H54 (cell line): Measurements from ENCODE around the gene LCN1.

Experiments
- DNase-seq: peaks from one replicate; pipeline ENCODE4 v3.0.0; 2011; ENCODE audit warnings: low spot score, mixed read lengths; ENCODE audit not compliant: insufficient read length
- FAIRE-seq: peaks from 3 replicates; lab custom pipeline; 2011; peaks lifted over from hg19 to GRCh38; lab: Jason Lieb, UNC
- POLR2A ChIP-seq: IDR thresholded peaks from 2 replicates; pipeline ENCODE4 v1.6.1; 2011; ENCODE audit warnings: low read depth, mild to moderate bottlenecking, low read length

LCN1 gene

DNA sequence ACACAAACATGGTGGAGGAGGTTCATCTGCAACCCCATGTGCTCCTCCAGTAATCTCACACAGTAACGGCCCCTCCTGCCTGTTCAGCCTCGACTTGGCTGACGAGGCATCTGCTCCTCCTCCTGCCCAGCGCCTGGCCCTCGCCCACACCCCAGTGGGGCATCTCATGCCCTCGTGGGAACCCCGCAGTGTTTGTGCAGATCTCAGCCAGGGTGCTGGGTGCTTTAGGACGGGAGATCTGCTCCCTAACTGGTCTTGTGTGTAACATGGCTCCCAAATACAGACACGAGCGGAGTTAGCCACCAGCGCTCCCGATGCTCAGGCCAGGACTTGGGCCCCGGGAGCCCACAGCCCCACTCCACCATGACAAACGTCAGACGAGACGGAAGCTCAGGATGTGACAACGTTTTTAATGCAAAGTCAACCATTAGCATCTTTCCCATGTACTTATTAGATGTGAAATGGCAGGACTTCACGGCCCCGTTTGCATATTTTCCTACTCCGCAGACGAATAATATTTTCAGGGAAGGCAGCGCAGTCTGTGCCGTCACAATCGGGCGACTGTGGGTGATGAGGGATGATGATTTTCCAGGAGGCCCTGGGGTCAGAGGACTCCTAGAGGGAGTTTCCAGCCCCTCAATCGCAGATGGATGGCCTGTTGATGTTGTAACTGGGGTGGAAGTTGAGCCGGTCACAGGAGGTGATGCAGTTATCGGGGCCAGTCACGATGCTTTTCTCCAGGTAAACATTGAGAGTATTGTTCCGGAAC, 26.3 kb upstream of the LCN1 start:
- DNase-seq: no peak
- no peak for TF ChIP-seq POLR2A
- no peak for FAIRE-seq

DNA sequence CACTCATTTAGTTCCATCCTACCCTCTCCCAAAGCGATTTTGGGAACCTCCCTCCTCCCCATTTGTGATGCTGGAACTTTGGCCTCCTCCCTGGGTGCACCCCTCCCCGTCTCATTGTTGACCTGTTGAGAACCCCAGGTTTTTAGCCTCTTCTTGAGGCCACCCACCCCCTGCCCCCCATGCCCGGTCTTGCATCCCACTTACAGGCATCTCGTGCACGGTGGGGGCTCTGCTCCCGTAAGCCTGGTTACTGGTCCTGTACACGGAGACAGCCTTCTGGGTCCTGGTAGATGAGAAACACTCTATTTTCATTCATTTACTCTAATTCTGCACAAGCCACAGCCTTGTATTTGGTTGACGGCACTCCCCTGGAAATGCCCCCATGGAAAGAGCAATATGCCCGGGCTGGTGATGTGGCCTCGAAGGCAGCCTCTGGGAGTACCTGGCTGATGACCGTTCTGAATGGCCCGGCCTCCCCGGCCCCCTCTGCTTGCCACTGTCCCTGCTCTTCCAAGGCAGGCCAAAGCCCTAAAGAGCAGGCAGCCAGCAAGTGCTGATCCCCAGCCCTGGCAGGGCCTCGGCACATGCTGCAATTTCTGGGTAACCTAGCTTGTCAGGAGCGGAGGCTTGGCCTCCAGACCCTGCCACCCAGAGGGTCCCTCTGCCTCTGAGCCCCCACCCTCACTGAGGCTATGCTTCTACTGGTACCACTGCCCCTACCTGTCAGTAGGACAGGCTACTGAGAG, 22.7 kb upstream of the LCN1 start:
- no peak for TF ChIP-seq POLR2A
- DNase-seq (no peak), FAIRE-seq (no peak)

DNA sequence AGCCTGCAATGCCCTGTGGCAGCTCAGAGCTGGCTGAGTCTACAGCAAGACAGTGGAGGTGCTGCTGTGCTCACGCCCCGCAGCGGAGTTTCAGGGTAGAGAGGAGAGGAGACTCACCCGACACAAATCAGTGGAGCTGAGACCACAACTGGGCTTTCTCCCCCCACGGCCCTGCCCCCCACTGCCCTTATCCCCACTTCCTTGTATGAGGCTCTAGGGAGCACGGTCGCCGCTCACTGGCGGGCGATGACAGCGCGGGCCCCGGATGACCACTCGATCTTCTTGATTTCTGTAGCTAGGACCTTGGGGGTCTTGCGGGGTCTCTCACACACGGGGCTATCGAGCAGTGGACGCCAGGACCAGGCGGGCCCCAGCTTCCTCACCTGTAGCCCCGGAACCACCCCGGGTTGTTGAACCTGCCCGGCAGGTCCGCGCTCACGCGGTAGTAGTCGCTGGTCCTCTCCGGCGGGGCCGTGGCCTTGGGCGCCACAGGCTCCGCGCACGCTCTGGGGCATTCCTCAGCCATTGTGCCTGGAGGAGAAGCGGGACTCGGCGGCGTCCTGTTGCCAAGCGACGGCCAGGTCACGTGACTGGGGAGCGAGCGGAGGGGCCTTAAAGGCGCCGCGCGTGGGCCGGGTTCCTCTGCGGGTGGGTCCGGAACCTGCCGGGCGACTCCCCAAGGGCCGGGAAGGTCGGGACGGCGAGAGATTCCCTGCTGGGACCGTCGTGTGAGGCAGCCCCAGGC, 21.7 kb upstream of the LCN1 start:
- FAIRE-seq (no peak), DNase-seq (peak; percentile 94)
- 0 out of 2 replicates have a peak, but pooled peaks have one; percentile 30 for TF ChIP-seq POLR2A

GRCh38 chr9:135500071-135500524, 21.1 kb upstream of the LCN1 start:
- FAIRE-seq (no peak), DNase-seq (peak; percentile 58)
- TF ChIP-seq POLR2A: no peak

- TF ChIP-seq POLR2A: peak; percentile 78
- DNase-seq (peak; percentile 96), FAIRE-seq (no peak)
Observed at GRCh38 chr9:135500525-135501260, 20.5 kb upstream of the LCN1 start, which contains the start of gene MRPS2. MRPS2 (plus strand) TSS chr9:135500682; CDS start chr9:135500711, 29 bp downstream.

- DNase-seq (peak; percentile 67), FAIRE-seq (no peak)
- no peak; the same call in 1 of the 2 replicates for TF ChIP-seq POLR2A
Observed at GRCh38 chr9:135501261-135502167, 19.7 kb upstream of the LCN1 start.

GRCh38 chr9:135502168-135502872, 18.9 kb upstream of the LCN1 start:
- FAIRE-seq: no peak
- TF ChIP-seq POLR2A: no peak
- no peak for DNase-seq

DNA sequence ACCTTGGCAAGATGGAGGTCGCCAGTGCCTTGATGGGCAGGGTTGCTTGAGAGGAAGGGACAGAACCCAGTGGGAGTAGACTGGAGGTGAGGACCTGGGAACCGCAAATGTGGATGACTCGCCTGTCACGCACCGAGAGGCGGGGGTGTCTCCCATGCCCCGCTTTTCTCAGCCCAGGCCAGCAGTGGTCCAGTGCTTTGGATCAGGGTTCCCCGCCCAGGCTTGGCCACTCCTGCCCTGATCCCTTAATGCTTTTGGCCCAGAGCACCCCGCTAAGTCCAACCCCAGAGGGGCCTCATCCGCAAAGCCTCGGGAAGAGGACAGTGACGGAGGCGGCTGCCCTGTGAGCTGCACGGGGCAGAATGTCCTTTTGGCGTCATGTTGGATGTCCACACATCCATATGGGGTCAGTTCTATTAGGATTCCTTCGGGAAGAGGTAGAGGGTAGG, 18.3 kb upstream of the LCN1 start:
- FAIRE-seq: no peak
- DNase-seq: no peak
- no peak for TF ChIP-seq POLR2A

DNA sequence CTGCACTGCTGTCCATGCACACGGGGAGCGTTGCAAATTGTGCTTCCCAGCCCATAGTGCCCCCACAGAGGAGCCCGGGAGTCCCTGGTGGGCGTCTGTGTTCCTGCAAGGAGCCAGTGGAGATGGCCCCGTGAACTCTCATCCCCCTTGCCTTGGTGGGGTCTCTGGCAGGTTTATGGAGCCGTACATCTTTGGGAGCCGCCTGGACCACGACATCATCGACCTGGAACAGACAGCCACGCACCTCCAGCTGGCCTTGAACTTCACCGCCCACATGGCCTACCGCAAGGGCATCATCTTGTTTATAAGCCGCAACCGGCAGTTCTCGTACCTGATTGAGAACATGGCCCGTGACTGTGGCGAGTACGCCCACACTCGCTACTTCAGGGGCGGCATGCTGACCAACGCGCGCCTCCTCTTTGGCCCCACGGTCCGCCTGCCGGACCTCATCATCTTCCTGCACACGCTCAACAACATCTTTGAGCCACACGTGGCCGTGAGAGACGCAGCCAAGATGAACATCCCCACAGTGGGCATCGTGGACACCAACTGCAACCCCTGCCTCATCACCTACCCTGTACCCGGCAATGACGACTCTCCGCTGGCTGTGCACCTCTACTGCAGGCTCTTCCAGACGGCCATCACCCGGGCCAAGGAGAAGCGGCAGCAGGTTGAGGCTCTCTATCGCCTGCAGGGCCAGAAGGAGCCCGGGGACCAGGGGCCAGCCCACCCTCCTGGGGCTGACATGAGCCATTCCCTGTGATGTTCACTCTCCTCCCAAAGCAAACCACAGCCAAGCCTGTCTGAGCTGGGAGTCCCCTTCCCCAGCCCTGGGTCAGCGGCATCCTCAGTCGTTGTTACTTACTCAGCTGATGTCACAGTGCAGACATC, 17.6 kb upstream of the LCN1 start:
- no peak for FAIRE-seq
- DNase-seq: no peak
- no peak for TF ChIP-seq POLR2A
